Mesendoderm (in vitro differentiated cells): ENCODE data around the gene TSHZ1.

Experiments
- DNase-seq: peaks from one replicate; pipeline ENCODE4 v3.0.0; 2013
- H2AK5ac ChIP-seq: 2 replicates; pipeline ENCODE4 v1.6.1; 2013; ENCODE audit warnings: low read length, inconsistent platforms
- H2BK120ac ChIP-seq: 2 replicates; pipeline ENCODE4 v1.6.1; 2013; ENCODE audit warnings: low read depth, mild to moderate bottlenecking, low read length, moderate library complexity, mixed read lengths
- H2BK15ac ChIP-seq: replicated peaks from 2 replicates; pipeline ENCODE4 v1.6.1; 2013; ENCODE audit warnings: low read depth, mild to moderate bottlenecking, moderate library complexity
- H2BK5ac ChIP-seq: 2 replicates; pipeline ENCODE4 v1.6.1; 2013; ENCODE audit warnings: low read length, inconsistent platforms
- H3K18ac ChIP-seq: 2 replicates; pipeline ENCODE4 v1.6.1; 2013; ENCODE audit warnings: mild to moderate bottlenecking, low read length, mixed read lengths
- H3K23ac ChIP-seq: one replicate; pipeline ENCODE4 v1.6.1; 2013; ENCODE audit warnings: low read length
- H3K27ac ChIP-seq: 2 replicates; pipeline ENCODE4 v1.5.1; 2013; ENCODE audit warnings: low read depth, mild to moderate bottlenecking, inconsistent platforms, low read length, moderate library complexity
- H3K27me3 ChIP-seq: 2 replicates; pipeline ENCODE4 v1.6.1; 2013; ENCODE audit warnings: low read length, control low read depth, mild to moderate bottlenecking, inconsistent platforms; ENCODE audit not compliant: insufficient read depth, poor library complexity
- H3K36me3 ChIP-seq: 2 replicates; pipeline ENCODE4 v1.6.1; 2013; ENCODE audit warnings: low read length, inconsistent platforms; ENCODE audit not compliant: control insufficient read depth, insufficient read depth
- H3K4ac ChIP-seq: one replicate; pipeline ENCODE4 v1.6.1; 2013; ENCODE audit warnings: low read depth, mild to moderate bottlenecking, low read length, moderate library complexity
- H3K4me1 ChIP-seq: 2 replicates; pipeline ENCODE4 v1.6.1; 2013; ENCODE audit warnings: low read depth, low read length, inconsistent platforms; ENCODE audit not compliant: control insufficient read depth
- H3K4me2 ChIP-seq: 2 replicates; pipeline ENCODE4 v1.6.1; 2013; ENCODE audit warnings: low read length
- H3K4me3 ChIP-seq: 2 replicates; pipeline ENCODE4 v1.5.1; 2013; ENCODE audit warnings: mild to moderate bottlenecking, low read length
- H3K56ac ChIP-seq: one replicate; pipeline ENCODE4 v1.6.1; 2013; ENCODE audit warnings: low read length
- H3K79me1 ChIP-seq: 2 replicates; pipeline ENCODE4 v1.6.1; 2013; ENCODE audit warnings: low read length, inconsistent platforms
- H3K79me2 ChIP-seq: 2 replicates; pipeline ENCODE4 v1.6.1; 2013; ENCODE audit warnings: mild to moderate bottlenecking, low read length; ENCODE audit not compliant: control insufficient read depth, insufficient read depth
- H3K9ac ChIP-seq: 2 replicates; pipeline ENCODE4 v1.6.1; 2013; ENCODE audit warnings: low read length, inconsistent platforms
- H4K5ac ChIP-seq: one replicate; pipeline ENCODE4 v1.6.1; 2013; ENCODE audit warnings: low read length
- H4K8ac ChIP-seq: one replicate; pipeline ENCODE4 v1.6.1; 2013; ENCODE audit warnings: low read depth, mild to moderate bottlenecking, control low read depth, low read length, moderate library complexity
- WGBS: extraction: QIAGEN DNeasy Blood & Tissue Kit; methylation state at CpG from one replicate; pipeline ENCODE4 v1.1.7; 2013; ENCODE audit warnings: low lambda C conversion rate, missing lambda C conversion rate; ENCODE audit not compliant: insufficient coverage; ENCODE audit errors: extremely low coverage; 5-methylcytosine and 5-hydroxymethylcytosine counted together

Gene TSHZ1

GRCh38 chr18:75220551-75221355 is 10.2 kb downstream of the TSHZ1 start:
- Histone ChIP-seq H3K79me1 (no peaks in the 10 kb centered on the region), H3K4me2 (no peak overlapping the region), H4K8ac (no peak overlapping the region), H2BK15ac (no peak overlapping the region), H3K56ac (no peak overlapping the region), H3K4ac (no peak overlapping the region), H3K27me3 (no peaks in the 10 kb centered on the region), H3K4me3 (no peak overlapping the region), H2BK120ac (no peak overlapping the region), H4K5ac (no peak overlapping the region), H2BK5ac (no peak overlapping the region), H3K4me1 (no peaks in the 10 kb centered on the region), H3K23ac (no peak overlapping the region), H3K27ac (no peak overlapping the region), H2AK5ac (no peak overlapping the region), H3K18ac (no peak overlapping the region), H3K36me3 (no peaks in the 10 kb centered on the region), H3K79me2 (no peaks in the 10 kb centered on the region), H3K9ac (no peak overlapping the region)
- no peak for DNase-seq
- no CpG with 5 or more reads among the region's 12 CpGs for WGBS

GRCh38 chr18:75221397-75221796 is 10.8 kb downstream of the TSHZ1 start:
- H3K4me1 ChIP-seq, result no peaks in the 10 kb centered on the region
- no peak overlapping the region for H2AK5ac ChIP-seq
- no CpG with 5 or more reads among the region's 1 CpG for WGBS

GRCh38 chr18:75221897-75222296 is 11.3 kb downstream of the TSHZ1 start:
- H3K4ac ChIP-seq, result no peak overlapping the region
- no peak overlapping the region for H2BK120ac ChIP-seq
- H3K27ac ChIP-seq, result no peak overlapping the region
- H2BK15ac ChIP-seq, result no peak overlapping the region
- H3K79me1 ChIP-seq, result no peaks in the 10 kb centered on the region
- no peak overlapping the region for H3K4me2 ChIP-seq
- H3K18ac ChIP-seq, result no peak overlapping the region
- no peak overlapping the region for H3K56ac ChIP-seq
- H3K4me1 ChIP-seq, result no peaks in the 10 kb centered on the region
- H3K79me2 ChIP-seq, result no peaks in the 10 kb centered on the region
- no peak for DNase-seq
- no peaks in the 10 kb centered on the region for H3K27me3 ChIP-seq
- no peak overlapping the region for H4K5ac ChIP-seq
- no peaks in the 10 kb centered on the region for H3K36me3 ChIP-seq
- WGBS, result no CpG with 5 or more reads among the region's 7 CpGs
- H3K23ac ChIP-seq, result no peak overlapping the region
- H2AK5ac ChIP-seq, result no peak overlapping the region
- H3K9ac ChIP-seq, result no peak overlapping the region
- no peak overlapping the region for H3K4me3 ChIP-seq
- H2BK5ac ChIP-seq, result no peak overlapping the region
- H4K8ac ChIP-seq, result no peak overlapping the region

More at GRCh38 chr18:75221397-75221796, 10.8 kb downstream of the TSHZ1 start:
- Histone ChIP-seq H2BK120ac (no peak overlapping the region), H4K5ac (no peak overlapping the region), H3K4ac (no peak overlapping the region), H2BK5ac (no peak overlapping the region), H3K56ac (no peak overlapping the region), H3K79me2 (no peaks in the 10 kb centered on the region), H3K9ac (no peak overlapping the region), H3K27me3 (no peaks in the 10 kb centered on the region), H3K23ac (no peak overlapping the region), H3K79me1 (no peaks in the 10 kb centered on the region), H3K4me2 (no peak overlapping the region), H3K18ac (no peak overlapping the region), H3K36me3 (no peaks in the 10 kb centered on the region), H4K8ac (no peak overlapping the region), H3K27ac (no peak overlapping the region), H2BK15ac (no peak overlapping the region), H3K4me3 (no peak overlapping the region)
- no peak for DNase-seq

- Histone ChIP-seq H3K4me1 (no peaks in the 10 kb centered on the region), H3K79me1 (no peaks in the 10 kb centered on the region), H3K36me3 (no peaks in the 10 kb centered on the region), H3K4me2 (no peak overlapping the region), H3K27ac (no peak overlapping the region), H3K4me3 (no peak overlapping the region), H3K23ac (no peak overlapping the region), H3K27me3 (no peaks in the 10 kb centered on the region), H3K18ac (no peak overlapping the region), H2BK120ac (no peak overlapping the region), H2BK5ac (no peak overlapping the region), H4K5ac (no peak overlapping the region), H3K79me2 (no peaks in the 10 kb centered on the region), H2AK5ac (no peak overlapping the region), H4K8ac (no peak overlapping the region), H3K4ac (no peak overlapping the region), H3K56ac (no peak overlapping the region), H2BK15ac (no peak overlapping the region), H3K9ac (no peak overlapping the region)
- DNase-seq, result no peak
- WGBS, result no CpG with 5 or more reads among the region's 10 CpGs
Observed at GRCh38 chr18:75222407-75222806, 11.8 kb downstream of the TSHZ1 start.

- Histone ChIP-seq H3K23ac (no peak overlapping the region), H3K18ac (no peak overlapping the region), H3K27ac (no peak overlapping the region), H3K79me2 (no peaks in the 10 kb centered on the region), H3K4me1 (no peaks in the 10 kb centered on the region), H3K4ac (no peak overlapping the region), H3K4me2 (no peak overlapping the region), H4K5ac (no peak overlapping the region), H3K36me3 (no peaks in the 10 kb centered on the region), H3K56ac (no peak overlapping the region), H2BK5ac (no peak overlapping the region), H3K4me3 (no peak overlapping the region), H2BK120ac (no peak overlapping the region), H3K9ac (no peak overlapping the region), H3K27me3 (no peaks in the 10 kb centered on the region), H2BK15ac (no peak overlapping the region), H3K79me1 (no peaks in the 10 kb centered on the region), H4K8ac (no peak overlapping the region), H2AK5ac (no peak overlapping the region)
- no peak for DNase-seq
- WGBS, result no CpG with 5 or more reads among the region's 9 CpGs
Observed at GRCh38 chr18:75223687-75224347, 13.2 kb downstream of the TSHZ1 start.
